ENCODE data around the gene WNT3A. TPM values are rescaled to one million over a fixed set of nuclear protein-coding genes. Genes with fewer than 3 reads are reported as not detected.

The WNT3A gene
- total and polyA plus RNA-seq, 9 of the 15 experiments (the other 6 are each of a cell fraction or from before 2014, with no cell fraction given) = not detected

DNA sequence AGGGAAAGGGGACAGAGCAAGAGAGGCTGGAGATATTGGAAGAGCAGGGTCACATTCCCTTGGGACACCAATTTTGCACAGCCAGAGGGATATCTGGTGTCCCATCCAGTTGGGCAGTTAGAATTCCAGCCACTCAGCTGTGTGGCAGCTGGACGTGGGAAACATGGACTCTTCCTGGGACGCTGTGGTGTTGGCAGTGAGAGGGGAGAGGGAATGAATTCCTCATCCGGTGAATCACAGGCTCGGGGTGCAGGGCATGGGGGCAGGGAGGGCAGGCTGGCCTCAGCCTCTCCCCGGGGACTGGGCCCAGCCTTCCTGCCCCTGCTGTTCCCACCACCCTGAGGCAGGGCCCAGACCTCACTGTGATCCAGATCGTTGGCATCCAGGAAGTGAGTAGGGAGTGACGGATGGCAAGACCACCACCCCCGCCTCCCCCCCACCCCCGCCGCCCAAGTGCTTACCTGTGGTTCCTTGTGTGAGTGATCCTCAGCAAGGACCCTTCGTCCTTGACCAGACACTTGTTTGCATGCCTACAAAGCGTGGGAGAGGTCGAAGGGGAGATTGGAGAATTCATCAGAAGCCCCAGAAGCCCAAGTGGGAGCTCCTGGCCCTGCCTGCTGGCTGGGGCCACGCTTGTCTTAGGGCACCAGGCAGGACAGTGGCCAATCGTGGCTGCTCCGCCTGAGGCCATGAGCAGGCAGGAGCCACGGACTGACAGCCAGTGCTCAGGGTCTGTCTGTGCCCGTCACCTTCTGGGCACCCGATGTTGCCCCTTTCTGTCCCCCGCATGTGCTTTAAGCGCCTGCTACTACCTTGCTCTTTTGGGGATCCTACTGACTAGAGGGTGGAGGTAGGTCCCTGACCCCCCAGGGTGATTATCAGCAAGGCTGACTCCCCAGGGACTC is 8.7 kb downstream of the WNT3A start (continued):
- TF ChIP-seq HINFP (tag; conservative IDR thresholded peaks at IDR 0.05; ENCODE audit: low read depth) = no peak
- no peak for TF ChIP-seq TRIM25 (IDR thresholded peaks at IDR 0.05; ENCODE audit: borderline replicate concordance)
- TF ChIP-seq RFX7 (CRISPR knock-in tag; IDR thresholded peaks at IDR 0.05) = no peak
- TF ChIP-seq ZNF23 (CRISPR knock-in tag; IDR thresholded peaks at IDR 0.05) = no peak
- TF ChIP-seq MCM5 (IDR thresholded peaks at IDR 0.05; ENCODE audit: low read depth) = no peak
- TF ChIP-seq HMGXB4 (CRISPR knock-in tag; IDR thresholded peaks at IDR 0.05) = no peak
